ENCODE data around the gene GAS2L2.

GRCh38 chr17:35727635-35728034 is 25.4 kb downstream of the GAS2L2 start:
- no peak for TF ChIP-seq CTCF (IDR thresholded peaks at IDR 0.05 in 8 of 11, conservative IDR thresholded peaks at IDR 0.05 in 3 of 11)
- TF ChIP-seq POLR2A (IDR thresholded peaks at IDR 0.05) = no peak
- TF ChIP-seq POLR2AphosphoS5 (IDR thresholded peaks at IDR 0.05) = no peak
